Measurements from ENCODE around the gene PMM1. TPM values are rescaled to one million over a fixed set of nuclear protein-coding genes. Genes with fewer than 3 reads are reported as not detected.

PMM1 gene
- polyA plus RNA-seq, 1 of the 3 experiments (the other 2 are of a cell fraction): 46.4 TPM

DNA sequence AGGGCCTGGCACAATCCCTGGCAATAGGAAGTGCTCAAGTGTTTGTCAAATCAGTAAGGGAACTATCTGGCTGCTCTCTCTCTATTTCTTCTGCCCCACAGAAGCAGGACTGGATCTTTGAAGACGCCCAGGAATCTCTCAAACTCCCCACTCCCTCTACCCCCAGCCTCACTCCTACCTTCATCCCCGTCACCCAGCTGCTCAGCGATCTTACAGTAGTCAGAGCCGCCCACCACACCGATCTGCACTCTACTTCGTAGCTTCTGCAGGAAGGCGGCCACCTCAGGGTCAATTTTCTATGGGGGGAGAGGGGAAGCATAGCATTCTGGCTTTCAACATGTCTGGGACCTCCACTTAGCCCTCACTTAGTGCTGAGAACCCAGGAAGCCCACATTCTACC is 3.7 kb downstream of the PMM1 start:
- no peak for TF ChIP-seq YY1 (IDR thresholded peaks at IDR 0.05; ENCODE audit: low read depth)
- no peak for TF ChIP-seq SMC3 (IDR thresholded peaks at IDR 0.05; ENCODE audit: low read depth, low read length)
- TF ChIP-seq FOSL2 (IDR thresholded peaks at IDR 0.05; ENCODE audit: borderline replicate concordance, low read depth): no peak
- TF ChIP-seq, protein P1, sequence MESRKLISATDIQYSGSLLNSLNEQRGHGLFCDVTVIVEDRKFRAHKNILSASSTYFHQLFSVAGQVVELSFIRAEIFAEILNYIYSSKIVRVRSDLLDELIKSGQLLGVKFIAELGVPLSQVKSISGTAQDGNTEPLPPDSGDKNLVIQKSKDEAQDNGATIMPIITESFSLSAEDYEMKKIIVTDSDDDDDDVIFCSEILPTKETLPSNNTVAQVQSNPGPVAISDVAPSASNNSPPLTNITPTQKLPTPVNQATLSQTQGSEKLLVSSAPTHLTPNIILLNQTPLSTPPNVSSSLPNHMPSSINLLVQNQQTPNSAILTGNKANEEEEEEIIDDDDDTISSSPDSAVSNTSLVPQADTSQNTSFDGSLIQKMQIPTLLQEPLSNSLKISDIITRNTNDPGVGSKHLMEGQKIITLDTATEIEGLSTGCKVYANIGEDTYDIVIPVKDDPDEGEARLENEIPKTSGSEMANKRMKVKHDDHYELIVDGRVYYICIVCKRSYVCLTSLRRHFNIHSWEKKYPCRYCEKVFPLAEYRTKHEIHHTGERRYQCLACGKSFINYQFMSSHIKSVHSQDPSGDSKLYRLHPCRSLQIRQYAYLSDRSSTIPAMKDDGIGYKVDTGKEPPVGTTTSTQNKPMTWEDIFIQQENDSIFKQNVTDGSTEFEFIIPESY (IDR thresholded peaks at IDR 0.05; ENCODE audit: borderline replicate concordance, low read depth): no peak
- TF ChIP-seq, protein P2, sequence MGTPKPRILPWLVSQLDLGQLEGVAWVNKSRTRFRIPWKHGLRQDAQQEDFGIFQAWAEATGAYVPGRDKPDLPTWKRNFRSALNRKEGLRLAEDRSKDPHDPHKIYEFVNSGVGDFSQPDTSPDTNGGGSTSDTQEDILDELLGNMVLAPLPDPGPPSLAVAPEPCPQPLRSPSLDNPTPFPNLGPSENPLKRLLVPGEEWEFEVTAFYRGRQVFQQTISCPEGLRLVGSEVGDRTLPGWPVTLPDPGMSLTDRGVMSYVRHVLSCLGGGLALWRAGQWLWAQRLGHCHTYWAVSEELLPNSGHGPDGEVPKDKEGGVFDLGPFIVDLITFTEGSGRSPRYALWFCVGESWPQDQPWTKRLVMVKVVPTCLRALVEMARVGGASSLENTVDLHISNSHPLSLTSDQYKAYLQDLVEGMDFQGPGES (IDR thresholded peaks at IDR 0.05; ENCODE audit: low read depth, low read length): no peak
- TF ChIP-seq CTCF (IDR thresholded peaks at IDR 0.05): no peak
- TF ChIP-seq JUND (IDR thresholded peaks at IDR 0.05): no peak
- TF ChIP-seq, protein P3, sequence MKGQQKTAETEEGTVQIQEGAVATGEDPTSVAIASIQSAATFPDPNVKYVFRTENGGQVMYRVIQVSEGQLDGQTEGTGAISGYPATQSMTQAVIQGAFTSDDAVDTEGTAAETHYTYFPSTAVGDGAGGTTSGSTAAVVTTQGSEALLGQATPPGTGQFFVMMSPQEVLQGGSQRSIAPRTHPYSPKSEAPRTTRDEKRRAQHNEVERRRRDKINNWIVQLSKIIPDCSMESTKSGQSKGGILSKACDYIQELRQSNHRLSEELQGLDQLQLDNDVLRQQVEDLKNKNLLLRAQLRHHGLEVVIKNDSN (IDR thresholded peaks at IDR 0.05; ENCODE audit: borderline replicate concordance, low read depth): no peak
- no peak for TF ChIP-seq PBX3 (IDR thresholded peaks at IDR 0.05)
- TF ChIP-seq RAD21 (IDR thresholded peaks at IDR 0.05; ENCODE audit: low read length): no peak
- no peak for TF ChIP-seq EP300 (IDR thresholded peaks at IDR 0.05; ENCODE audit: borderline replicate concordance in 1 of 2, low read depth in 1 of 2, low read length in 1 of 2)
- TF ChIP-seq TAF1 (IDR thresholded peaks at IDR 0.05; ENCODE audit: borderline replicate concordance, low read depth, low read length): no peak
- no peak for TF ChIP-seq SIN3A (IDR thresholded peaks at IDR 0.05; ENCODE audit: borderline replicate concordance, low read depth, low read length)
- no peak for TF ChIP-seq GATA2 (CRISPR knock-in tag; IDR thresholded peaks at IDR 0.05)
- no peak for TF ChIP-seq NFIC (IDR thresholded peaks at IDR 0.05; ENCODE audit: borderline replicate concordance)
- TF ChIP-seq, protein P4, sequence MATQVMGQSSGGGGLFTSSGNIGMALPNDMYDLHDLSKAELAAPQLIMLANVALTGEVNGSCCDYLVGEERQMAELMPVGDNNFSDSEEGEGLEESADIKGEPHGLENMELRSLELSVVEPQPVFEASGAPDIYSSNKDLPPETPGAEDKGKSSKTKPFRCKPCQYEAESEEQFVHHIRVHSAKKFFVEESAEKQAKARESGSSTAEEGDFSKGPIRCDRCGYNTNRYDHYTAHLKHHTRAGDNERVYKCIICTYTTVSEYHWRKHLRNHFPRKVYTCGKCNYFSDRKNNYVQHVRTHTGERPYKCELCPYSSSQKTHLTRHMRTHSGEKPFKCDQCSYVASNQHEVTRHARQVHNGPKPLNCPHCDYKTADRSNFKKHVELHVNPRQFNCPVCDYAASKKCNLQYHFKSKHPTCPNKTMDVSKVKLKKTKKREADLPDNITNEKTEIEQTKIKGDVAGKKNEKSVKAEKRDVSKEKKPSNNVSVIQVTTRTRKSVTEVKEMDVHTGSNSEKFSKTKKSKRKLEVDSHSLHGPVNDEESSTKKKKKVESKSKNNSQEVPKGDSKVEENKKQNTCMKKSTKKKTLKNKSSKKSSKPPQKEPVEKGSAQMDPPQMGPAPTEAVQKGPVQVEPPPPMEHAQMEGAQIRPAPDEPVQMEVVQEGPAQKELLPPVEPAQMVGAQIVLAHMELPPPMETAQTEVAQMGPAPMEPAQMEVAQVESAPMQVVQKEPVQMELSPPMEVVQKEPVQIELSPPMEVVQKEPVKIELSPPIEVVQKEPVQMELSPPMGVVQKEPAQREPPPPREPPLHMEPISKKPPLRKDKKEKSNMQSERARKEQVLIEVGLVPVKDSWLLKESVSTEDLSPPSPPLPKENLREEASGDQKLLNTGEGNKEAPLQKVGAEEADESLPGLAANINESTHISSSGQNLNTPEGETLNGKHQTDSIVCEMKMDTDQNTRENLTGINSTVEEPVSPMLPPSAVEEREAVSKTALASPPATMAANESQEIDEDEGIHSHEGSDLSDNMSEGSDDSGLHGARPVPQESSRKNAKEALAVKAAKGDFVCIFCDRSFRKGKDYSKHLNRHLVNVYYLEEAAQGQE (IDR thresholded peaks at IDR 0.05; ENCODE audit: low read depth, low read length): no peak
- Histone ChIP-seq H3K4me2 (no peak overlapping the region), H3K4me3 (ENCODE audit: low read depth in 2 of 2, low read length in 1 of 2) (no peak overlapping the region), H3K4me1 (ENCODE audit: control insufficient read depth in 1 of 2, insufficient read depth in 2 of 2, low read depth in 1 of 2, low read length in 1 of 2) (peaks cover 0 to 5% of the 10 kb centered on the region in 2 experiments; a peak in 1 of 4 replicates), H3K9me2 (no peaks in the 10 kb centered on the region), H4K20me1 (ENCODE audit: insufficient read depth) (no peaks in the 10 kb centered on the region), H3K9ac (no peak overlapping the region), H2AFZ (ENCODE audit: low read depth) (no peak overlapping the region), H3K79me2 (ENCODE audit: insufficient read depth) (peaks cover 17% of the 10 kb centered on the region; the same call in 1 of the 2 replicates), H3K27me3 (ENCODE audit: insufficient read depth) (no peaks in the 10 kb centered on the region), H3K36me3 (replicated peaks in 1 of 2; ENCODE audit: control insufficient read depth in 1 of 2, insufficient read depth in 2 of 2, low read length in 1 of 2) (no peaks in the 10 kb centered on the region), H3K9me3 (no peaks in the 10 kb centered on the region), H3F3A (replicated peaks; ENCODE audit: insufficient read depth) (no peaks in the 10 kb centered on the region), H3K27ac (ENCODE audit: low read depth in 2 of 2, low read length in 1 of 2) (no peak overlapping the region)
- CTCF ChIA-PET: no interaction called here
- WGBS (ENCODE audit: low lambda C conversion rate): 92% methylated on average over 6 of the region's 7 CpGs
- POLR2A ChIA-PET: no interaction called here
- DNase-seq: no peak

Data from SK-N-SH (cell line).